ENCODE results near the gene TUBB3. TPM values are rescaled to one million over a fixed set of nuclear protein-coding genes. Genes with fewer than 3 reads are reported as not detected.
A peak's percentile ranks its signal among the peaks of the same experiment; 100 is the strongest.

The TUBB3 gene
- total RNA-seq, 1 experiment from 2014 or later, result 209 TPM

DNA sequence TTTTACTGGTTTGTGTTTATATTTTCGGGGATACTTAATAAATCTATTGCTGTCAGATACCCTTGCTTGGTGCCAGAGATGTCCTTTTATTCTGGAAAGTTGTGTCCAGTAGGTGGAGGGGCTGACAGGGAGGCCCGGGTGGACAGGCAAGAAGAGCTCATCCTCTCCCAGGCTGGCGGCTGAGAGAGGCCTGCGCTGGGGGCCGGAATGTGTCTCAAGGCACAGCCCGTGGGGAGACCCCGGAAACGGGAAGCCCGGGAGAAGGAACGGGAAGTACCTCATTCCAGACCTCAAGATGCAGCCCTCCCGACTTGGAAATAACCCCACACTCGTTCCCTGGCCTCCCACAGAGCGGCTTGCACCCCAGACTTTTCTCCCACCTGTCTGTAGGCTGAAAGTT lies 12.9 kb downstream of the TUBB3 start:
- no peak overlapping the region for H3K27ac Mint-ChIP-seq
- no peaks in the 10 kb centered on the region for H3K4me1 Mint-ChIP-seq
- no peak for TF ChIP-seq SP1 (CRISPR knock-in tag; conservative IDR thresholded peaks at IDR 0.05)
- H3K27me3 Mint-ChIP-seq (ENCODE audit: low read depth), result no peaks in the 10 kb centered on the region
- peaks cover 32% of the 10 kb centered on the region for H3K36me3 Mint-ChIP-seq
- no peak overlapping the region for H3K4me3 Mint-ChIP-seq
- no peak for ATAC-seq
- H3K9me3 Mint-ChIP-seq, result no peaks in the 10 kb centered on the region
- ChIA-PET CTCF (interaction anchor here (1.8 kb wide), 1 partner anchor 9 kb away, joined by 5 read pairs; no protein-coding TSS in a partner anchor), POLR2A (no interaction called here)
- no peak for DNase-seq (ENCODE audit: low spot score)

- 0 out of 2 replicates have a peak, but pooled peaks have one; percentile 19 for ATAC-seq
- no peak overlapping the region for H3K4me3 Mint-ChIP-seq
- H3K4me1 Mint-ChIP-seq, result no peaks in the 10 kb centered on the region
Measured at GRCh38 chr16:89936508-89936907, 13.4 kb downstream of the TUBB3 start.

DNA sequence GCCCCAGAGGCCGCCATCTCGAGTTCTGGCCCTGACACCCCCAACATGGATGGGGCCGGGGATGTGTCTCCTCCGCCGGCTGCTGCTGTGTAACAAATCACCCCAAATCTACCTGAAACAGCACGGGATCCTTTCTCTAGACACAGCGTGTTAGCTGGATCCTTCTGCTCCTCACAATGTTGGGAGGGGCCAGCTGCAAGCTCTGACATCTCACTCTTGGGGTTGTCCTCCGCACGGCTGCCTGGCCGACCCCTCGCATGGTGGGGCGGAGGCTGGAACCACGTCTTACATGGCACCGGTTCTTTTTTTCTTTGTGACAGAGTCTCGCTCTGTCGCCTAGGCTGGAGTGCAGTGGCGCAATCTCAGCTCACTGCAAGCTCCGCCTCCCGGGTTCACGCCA lies 13.8 kb downstream of the TUBB3 start:
- no peak for TF ChIP-seq CREM (CRISPR knock-in tag; IDR thresholded peaks at IDR 0.05)
- TF ChIP-seq, protein P1, sequence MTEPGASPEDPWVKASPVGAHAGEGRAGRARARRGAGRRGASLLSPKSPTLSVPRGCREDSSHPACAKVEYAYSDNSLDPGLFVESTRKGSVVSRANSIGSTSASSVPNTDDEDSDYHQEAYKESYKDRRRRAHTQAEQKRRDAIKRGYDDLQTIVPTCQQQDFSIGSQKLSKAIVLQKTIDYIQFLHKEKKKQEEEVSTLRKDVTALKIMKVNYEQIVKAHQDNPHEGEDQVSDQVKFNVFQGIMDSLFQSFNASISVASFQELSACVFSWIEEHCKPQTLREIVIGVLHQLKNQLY (CRISPR knock-in tag; IDR thresholded peaks at IDR 0.05), result no peak
- TF ChIP-seq, protein P2, sequence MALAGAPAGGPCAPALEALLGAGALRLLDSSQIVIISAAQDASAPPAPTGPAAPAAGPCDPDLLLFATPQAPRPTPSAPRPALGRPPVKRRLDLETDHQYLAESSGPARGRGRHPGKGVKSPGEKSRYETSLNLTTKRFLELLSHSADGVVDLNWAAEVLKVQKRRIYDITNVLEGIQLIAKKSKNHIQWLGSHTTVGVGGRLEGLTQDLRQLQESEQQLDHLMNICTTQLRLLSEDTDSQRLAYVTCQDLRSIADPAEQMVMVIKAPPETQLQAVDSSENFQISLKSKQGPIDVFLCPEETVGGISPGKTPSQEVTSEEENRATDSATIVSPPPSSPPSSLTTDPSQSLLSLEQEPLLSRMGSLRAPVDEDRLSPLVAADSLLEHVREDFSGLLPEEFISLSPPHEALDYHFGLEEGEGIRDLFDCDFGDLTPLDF (CRISPR knock-in tag; IDR thresholded peaks at IDR 0.05), result no peak
- TF ChIP-seq FOXJ3 (CRISPR knock-in tag; IDR thresholded peaks at IDR 0.05; ENCODE audit: borderline replicate concordance), result no peak
- TF ChIP-seq NFE2L1 (CRISPR knock-in tag; IDR thresholded peaks at IDR 0.05), result no peak
- DNase-seq (ENCODE audit: low spot score) (no peak), ATAC-seq (no peak)
- Mint-ChIP-seq H3K27me3 (ENCODE audit: low read depth) (no peaks in the 10 kb centered on the region), H3K4me3 (no peak overlapping the region), H3K27ac (no peak overlapping the region), H3K4me1 (no peaks in the 10 kb centered on the region), H3K36me3 (peaks cover 26% of the 10 kb centered on the region), H3K9me3 (no peaks in the 10 kb centered on the region)
- CTCF ChIA-PET, result interaction anchor here (0.5 to 1.8 kb wide), 3 partner anchors 8 to 85 kb away, joined by 3 to 5 read pairs (median 4); partner anchors contain the start of gene TUBB3
- POLR2A ChIA-PET, result no interaction called here

More at GRCh38 chr16:89936508-89936907, 13.4 kb downstream of the TUBB3 start:
- ChIA-PET CTCF (interaction anchor here (0.5 to 1.8 kb wide), 2 partner anchors 9 to 85 kb away, joined by 4 to 5 read pairs; no protein-coding TSS in a partner anchor), POLR2A (no interaction called here)
- TF ChIP-seq ZBTB21 (CRISPR knock-in tag; IDR thresholded peaks at IDR 0.05; ENCODE audit: borderline replicate concordance), result no peak
- TF ChIP-seq ATF3 (CRISPR knock-in tag; conservative IDR thresholded peaks at IDR 0.05), result no peak
- TF ChIP-seq FOXP4 (CRISPR knock-in tag; IDR thresholded peaks at IDR 0.05), result no peak
- TF ChIP-seq, protein P1 (CRISPR knock-in tag; IDR thresholded peaks at IDR 0.05), result no peak
- TF ChIP-seq SOX15 (CRISPR knock-in tag; IDR thresholded peaks at IDR 0.05), result no peak
- TF ChIP-seq GRHL2 (CRISPR knock-in tag; IDR thresholded peaks at IDR 0.05; ENCODE audit: insufficient replicate concordance, severe bottlenecking), result no peak
- TF ChIP-seq, protein P2 (CRISPR knock-in tag; IDR thresholded peaks at IDR 0.05), result no peak
- no peak for TF ChIP-seq ZNF263 (CRISPR knock-in tag; IDR thresholded peaks at IDR 0.05; ENCODE audit: low read depth)
- TF ChIP-seq CREM (CRISPR knock-in tag; IDR thresholded peaks at IDR 0.05), result no peak
- no peak for TF ChIP-seq SP1 (CRISPR knock-in tag; conservative IDR thresholded peaks at IDR 0.05)
- TF ChIP-seq ZNF121 (CRISPR knock-in tag; IDR thresholded peaks at IDR 0.05), result no peak
- TF ChIP-seq ERG (CRISPR knock-in tag; IDR thresholded peaks at IDR 0.05), result no peak
- no peak for TF ChIP-seq MYBL2 (CRISPR knock-in tag; IDR thresholded peaks at IDR 0.05)
- TF ChIP-seq NR1H2 (CRISPR knock-in tag; IDR thresholded peaks at IDR 0.05), result no peak
- H3K27ac Mint-ChIP-seq, result no peak overlapping the region
- peaks cover 27% of the 10 kb centered on the region for H3K36me3 Mint-ChIP-seq
- DNase-seq (ENCODE audit: low spot score), result no peak
- no peaks in the 10 kb centered on the region for H3K9me3 Mint-ChIP-seq
- H3K27me3 Mint-ChIP-seq (ENCODE audit: low read depth), result no peaks in the 10 kb centered on the region

Data from WTC11 (cell line).